C1 segment of cervical spinal cord (tissue), 14 donors: ENCODE data around the gene SYNJ1.
A peak's percentile ranks its signal among the peaks of the same experiment; 100 is the strongest.
"Not testable (repeated sequence)": the region's sequence is repeated elsewhere in the genome, so short reads cannot be mapped to it uniquely, and the experiment has no call there.

ENCODE experiments used
- DNase-seq, 14 donors: peaks; one replicate each; lab custom pipeline; 2025; lab: John Stamatoyannopoulos, UW

Gene SYNJ1

DNA sequence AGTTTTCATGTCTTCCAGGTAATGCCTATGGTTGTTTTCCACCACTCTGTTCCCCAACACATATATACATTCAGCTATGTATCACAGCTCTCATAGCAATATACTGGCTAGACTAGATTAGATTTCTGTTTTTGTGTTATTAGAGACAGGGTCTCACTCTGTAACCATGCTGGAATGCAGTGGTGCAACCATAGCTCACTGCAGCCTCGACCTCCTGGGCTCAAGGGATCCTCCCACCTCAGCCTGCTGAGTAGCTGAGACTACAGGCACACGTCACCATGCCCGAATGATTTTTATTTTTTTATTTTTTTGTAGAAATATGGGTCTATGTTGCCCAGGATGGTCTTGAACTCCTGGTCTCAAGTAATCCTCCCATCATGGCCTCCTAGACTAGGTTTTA, 37.7 kb downstream of the SYNJ1 start:
- no peak for DNase-seq

GRCh38 chr21:32687643-32688345, 40.0 kb downstream of the SYNJ1 start:
- no peak for DNase-seq

DNA sequence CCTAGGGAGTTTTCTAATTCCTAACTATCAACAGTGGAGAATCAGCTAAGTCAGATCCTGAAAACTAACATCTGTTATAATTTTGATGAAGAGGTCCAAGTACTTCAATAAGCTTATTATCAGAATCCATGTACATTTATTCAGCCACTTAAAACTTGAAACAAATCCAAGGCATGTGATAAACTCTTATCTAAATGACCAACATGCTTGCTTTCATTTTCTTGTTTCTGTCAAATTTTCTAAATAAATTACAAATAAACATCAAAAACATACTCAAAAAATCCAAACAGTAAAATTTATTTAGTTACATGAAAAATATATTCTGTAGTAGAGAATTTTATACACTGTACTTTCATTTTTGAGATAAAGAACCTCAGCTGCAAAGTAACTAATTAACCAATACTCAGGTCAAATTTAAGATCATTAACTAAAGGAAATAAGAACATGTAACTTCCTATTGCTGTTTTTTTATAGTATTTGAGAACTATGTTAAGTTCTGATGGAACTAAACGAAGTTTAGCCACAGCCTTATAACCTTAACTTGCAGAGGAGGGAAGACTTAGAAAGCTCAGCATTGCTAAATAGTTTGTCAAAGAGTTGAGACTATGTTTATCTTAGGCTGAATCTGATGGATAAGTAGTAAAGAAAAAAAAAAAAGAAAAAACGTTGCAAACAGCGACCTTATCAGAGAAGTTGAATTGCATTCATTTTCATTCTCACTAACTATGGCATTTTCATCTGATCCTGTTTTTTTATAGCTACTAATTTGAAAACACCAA, 44.9 kb downstream of the SYNJ1 start:
- DNase-seq: no peak

DNA sequence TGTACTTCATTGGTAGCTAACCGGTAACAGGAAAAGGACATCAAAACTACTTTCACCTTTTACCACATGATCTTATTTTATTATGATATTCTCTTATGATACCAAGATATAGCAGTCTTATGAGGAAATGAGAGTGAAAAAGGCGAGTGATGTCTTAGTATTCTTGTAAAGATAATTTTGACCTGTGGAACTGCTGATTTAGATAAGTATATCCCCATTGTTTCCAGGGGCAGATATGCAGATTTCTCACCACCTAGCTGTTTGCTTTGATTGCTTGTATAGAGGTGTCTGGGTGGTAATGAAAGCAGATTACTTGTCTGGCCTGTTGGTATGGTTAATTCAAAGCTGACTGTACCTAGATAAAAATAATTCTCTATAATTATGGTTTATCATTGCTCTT, 53.1 kb downstream of the SYNJ1 start:
- no peak for DNase-seq

GRCh38 chr21:32674038-32674437, 53.8 kb downstream of the SYNJ1 start:
- no peak for DNase-seq

- DNase-seq: no peak
Observed at GRCh38 chr21:32666258-32666657, 61.6 kb downstream of the SYNJ1 start.

DNA sequence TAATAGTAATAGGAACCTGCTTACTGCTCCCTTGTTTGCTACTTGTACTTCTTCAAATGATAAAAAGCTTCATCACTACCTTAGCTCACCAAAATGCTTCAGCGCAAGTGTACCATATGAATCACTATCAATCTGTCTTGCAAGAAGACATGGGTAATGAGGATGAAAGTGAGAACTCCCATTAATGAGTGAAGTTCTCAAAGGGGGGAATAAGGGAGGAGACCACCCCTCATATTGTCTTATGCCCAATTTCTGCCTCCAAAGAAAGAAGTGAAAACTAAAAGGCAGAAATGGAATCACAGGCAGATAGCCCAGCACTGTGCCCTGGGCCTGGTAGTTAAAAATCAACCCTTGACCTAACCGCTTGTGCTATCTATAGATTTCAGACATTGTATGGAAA, 63.7 kb downstream of the SYNJ1 start:
- DNase-seq: not testable (repeated sequence)

GRCh38 chr21:32661981-32662380, 65.8 kb downstream of the SYNJ1 start:
- DNase-seq: not testable (repeated sequence)

DNA sequence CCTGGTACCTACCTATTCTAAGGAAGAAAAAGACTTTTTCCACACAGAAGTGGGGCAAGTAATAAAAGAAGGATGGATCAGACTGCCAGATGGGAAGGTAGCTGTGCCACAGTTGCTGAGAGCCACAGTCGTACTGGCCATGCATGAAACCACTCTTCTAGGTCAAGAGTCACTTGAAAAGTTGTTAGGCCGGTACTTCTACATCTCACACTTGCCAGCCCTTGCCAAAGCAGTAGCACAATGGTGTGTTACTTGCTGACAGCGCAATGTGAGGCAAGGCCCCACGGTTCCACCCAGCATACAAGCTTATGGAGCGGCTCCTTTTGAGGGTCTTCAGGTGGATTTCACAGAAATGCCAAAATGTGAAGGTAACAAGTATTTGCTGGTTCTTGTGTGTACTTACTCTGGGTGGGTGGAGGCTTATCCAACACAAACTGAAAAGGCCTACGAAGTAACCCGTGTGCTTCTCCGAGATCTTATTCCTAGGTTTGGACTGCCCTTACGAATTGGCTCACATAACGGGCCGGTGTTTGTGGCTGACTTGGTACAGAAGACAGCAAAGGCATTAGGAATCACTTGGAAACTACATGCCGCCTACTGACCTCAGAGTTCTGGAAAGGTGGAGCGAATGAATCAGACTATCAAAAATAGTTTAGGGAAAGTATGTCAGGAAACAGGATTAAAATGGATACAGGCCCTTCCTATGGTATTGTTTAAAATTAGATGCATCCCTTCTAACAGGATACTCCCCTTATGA, 66.6 kb downstream of the SYNJ1 start:
- not testable (repeated sequence) for DNase-seq

GRCh38 chr21:32658524-32658923, 69.3 kb downstream of the SYNJ1 start:
- no peak for DNase-seq

DNA sequence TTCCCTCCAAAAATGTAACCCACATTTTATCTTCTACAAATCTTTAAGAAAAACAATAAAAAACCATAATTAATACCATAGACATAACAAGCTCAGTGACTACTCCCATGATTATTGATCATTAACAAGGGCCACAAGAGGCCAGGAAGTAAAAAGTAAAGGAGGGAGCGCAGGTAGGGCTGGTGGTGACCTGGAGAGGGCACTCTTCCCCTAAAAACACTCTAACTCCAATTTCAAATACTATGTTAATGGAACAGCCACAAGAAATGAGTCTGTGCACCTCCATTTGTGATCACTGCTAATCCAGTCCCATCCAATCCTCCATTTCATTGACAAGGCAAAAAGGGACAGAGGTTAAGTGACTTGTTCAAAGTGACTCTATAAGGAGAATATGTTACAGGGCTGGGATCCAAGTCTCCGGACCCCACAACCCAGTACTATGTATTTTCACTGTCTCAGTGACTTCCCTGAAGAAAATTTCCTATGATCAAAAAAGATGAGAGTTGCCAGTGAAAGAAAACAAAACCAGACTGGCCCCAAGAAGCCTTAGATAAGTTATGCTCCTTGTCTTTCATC, 74.4 kb downstream of the SYNJ1 start:
- no peak for DNase-seq

DNA sequence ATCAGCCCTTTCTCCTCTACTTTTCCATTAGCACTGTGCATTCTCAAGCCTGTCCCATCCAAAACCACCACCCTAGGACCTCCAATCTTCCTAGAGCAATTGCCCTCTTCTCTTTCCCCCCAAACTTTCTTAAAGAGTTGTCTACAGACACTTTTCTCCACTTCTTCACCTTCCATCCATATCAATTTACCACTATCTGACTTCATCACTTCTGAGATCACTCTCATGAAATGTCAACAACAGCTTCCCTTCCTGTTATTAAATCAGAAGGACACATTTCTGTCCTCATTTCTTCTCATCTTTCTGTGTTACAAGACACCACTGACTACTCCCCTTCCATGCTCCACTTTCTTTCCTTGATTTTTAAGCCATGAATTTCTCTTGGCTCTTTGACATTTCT, 79.6 kb downstream of the SYNJ1 start:
- no peak for DNase-seq

GRCh38 chr21:32645261-32646182, 82.3 kb downstream of the SYNJ1 start:
- no peak for DNase-seq

DNA sequence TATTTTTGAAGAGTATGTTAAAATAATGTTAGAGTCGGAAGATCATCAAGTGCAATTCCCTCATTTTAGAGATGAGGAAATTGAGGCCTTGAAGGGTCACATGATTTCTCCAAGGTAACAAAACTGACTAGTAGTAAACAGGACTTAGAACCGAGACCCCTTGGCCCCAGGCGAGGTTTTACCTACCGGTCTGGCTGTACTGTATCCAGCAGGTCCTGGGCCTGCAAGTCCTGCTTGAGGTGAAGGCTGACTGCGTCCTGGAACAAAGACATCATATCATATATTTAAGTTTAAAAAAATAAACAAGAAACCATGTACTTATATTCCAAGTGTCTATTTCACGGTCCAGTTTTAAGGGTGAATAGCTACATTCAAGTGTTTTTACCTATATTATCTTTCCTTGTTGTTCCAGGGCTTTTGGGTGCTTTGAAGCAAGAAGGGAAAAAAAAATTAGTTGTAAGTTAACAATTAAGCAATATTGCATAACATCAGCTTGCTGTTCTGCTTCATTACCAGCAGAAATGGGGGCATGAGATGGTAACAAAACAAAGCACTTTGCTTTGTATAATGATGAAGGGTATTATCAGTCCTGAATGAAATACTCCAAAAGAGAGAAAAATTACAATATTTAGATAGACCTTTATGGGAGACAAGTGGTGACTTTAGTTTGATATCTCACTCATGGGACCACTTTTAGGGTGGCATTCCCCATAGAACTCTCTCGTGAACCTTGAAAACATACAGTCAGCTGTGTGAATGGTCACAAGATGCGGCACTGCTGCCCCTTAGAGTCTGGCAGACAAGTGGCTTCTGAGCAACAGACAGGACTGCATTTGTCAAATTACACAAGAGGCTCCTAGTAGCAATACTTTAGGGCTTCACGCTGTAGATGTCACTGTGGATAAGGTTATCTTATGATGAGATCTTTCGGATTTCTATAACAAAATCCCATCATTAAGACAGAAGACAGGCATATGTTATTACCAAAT, 85.8 kb downstream of the SYNJ1 start:
- peak in 7 of 14 donors; percentile 1 to 17 (median 5) for DNase-seq

GRCh38 chr21:32626621-32627196, 101.1 kb downstream of the SYNJ1 start:
- no peak for DNase-seq

DNA sequence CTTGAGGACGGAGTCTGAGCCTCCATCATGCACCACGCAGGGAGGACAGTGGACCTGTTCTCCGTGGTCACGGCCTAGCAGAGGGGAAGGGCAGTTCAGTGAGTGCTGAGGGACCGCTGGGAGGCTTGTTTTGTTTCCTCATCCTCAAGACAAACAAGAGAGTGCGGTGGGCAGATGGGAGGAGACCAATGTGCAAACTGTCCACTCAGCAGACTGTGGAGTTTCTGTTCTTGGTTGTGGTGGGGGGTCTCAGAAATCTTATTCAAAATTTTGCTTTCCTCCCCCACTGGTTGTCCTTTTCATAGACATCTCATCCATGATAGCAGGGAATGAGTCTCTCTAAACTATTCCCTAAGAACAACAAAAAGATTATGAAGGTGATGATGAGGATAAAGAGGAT, 109.6 kb downstream of the SYNJ1 start:
- DNase-seq: not testable (repeated sequence)

DNA sequence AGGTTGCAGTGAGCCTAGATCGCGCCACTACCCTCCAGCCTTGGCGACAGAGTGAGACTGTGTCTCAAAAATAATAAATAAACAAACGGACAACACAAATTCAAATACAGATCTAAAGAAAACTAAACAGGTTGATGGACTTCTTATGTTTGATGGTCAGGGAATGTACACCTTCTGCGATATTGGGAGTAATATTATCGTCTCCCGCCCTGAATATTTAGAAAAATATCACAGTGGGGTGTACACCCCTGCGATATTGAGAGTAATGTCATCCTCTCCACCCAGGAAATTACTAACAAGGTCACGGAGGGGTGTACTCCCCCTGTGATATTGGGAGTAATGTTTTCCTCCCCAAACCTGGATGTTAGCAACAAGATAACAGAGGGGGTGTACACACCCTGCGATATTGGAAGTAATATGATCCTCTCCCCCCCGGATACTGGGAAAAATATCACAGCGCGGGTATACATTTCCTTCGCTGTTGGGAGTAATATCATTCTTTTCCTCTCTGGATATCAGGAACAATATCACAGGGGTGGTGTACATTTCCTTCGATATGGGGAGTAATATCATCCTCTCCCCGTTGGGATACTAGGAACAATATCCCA, 114.3 kb downstream of the SYNJ1 start:
- no peak for DNase-seq

DNA sequence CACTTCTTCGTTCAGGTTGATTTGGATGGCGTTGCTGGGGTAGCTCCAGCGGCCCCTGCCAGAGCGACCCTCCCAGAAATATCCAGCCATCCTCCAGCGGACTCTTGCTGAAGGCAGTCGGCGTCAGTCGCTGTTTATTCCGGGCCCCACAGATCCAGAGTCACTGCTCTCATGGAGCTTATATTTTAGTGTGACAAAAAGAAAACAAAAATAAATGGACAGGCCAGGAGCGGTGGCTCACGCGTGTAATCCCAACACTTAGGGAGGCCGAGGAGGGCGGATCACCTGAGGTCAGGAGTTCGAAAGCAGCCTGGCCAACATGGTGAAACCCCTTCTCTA, 114.8 kb downstream of the SYNJ1 start:
- no peak for DNase-seq
